Spleen (tissue), 7 donors: Measurements from ENCODE around the gene TMEM163.

Source experiments
- POLR2AphosphoS5 ChIP-seq, 3 donors: sonication (generic); formaldehyde crosslinking; IDR thresholded peaks; one replicate each; pipeline ENCODE4 v1.5.1; 2017; ENCODE audit warnings: antibody characterized with exemption in 3 of 3
- TF ChIP-seq, protein P1 (sequence below), 11 experiments: fragments of 200-600 bp in 7 of 11; fragments of 450-650 bp in 4 of 11; sonication (generic) in 4 of 11; IDR thresholded peaks in 8 of 11; conservative IDR thresholded peaks in 3 of 11; 1 replicate in 7 of 11; 2 replicates in 4 of 11; pipeline versions ENCODE4 v1.4.0 to v1.8.0; 2016 to 2021; ENCODE audit warnings: antibody characterized with exemption in 11 of 11, inconsistent platforms in 4 of 11, mild to moderate bottlenecking in 1 of 11
- donor health status: DM: no; HTN: no; CAD: no; lungs with moderate emphysema.
- donor health status: DM: no; HTN: no; CAD: no.
- donor health status: DM: no; HTN: no; CAD: no.

- TF ChIP-seq POLR2AphosphoS5 (IDR thresholded peaks at IDR 0.05), result no peak
- TF ChIP-seq, protein P1, sequence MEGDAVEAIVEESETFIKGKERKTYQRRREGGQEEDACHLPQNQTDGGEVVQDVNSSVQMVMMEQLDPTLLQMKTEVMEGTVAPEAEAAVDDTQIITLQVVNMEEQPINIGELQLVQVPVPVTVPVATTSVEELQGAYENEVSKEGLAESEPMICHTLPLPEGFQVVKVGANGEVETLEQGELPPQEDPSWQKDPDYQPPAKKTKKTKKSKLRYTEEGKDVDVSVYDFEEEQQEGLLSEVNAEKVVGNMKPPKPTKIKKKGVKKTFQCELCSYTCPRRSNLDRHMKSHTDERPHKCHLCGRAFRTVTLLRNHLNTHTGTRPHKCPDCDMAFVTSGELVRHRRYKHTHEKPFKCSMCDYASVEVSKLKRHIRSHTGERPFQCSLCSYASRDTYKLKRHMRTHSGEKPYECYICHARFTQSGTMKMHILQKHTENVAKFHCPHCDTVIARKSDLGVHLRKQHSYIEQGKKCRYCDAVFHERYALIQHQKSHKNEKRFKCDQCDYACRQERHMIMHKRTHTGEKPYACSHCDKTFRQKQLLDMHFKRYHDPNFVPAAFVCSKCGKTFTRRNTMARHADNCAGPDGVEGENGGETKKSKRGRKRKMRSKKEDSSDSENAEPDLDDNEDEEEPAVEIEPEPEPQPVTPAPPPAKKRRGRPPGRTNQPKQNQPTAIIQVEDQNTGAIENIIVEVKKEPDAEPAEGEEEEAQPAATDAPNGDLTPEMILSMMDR (IDR thresholded peaks at IDR 0.05 in 8 of 11, conservative IDR thresholded peaks at IDR 0.05 in 3 of 11), result no peak
These were observed 302.2 kb downstream of the TMEM163 start for GRCh38 chr2:134416637-134417036.
